ENCODE results near the gene UGT1A7.
"Not testable (repeated sequence)": the region's sequence is repeated elsewhere in the genome, so short reads cannot be mapped to it uniquely, and the experiment has no call there.

The UGT1A7 gene

DNA sequence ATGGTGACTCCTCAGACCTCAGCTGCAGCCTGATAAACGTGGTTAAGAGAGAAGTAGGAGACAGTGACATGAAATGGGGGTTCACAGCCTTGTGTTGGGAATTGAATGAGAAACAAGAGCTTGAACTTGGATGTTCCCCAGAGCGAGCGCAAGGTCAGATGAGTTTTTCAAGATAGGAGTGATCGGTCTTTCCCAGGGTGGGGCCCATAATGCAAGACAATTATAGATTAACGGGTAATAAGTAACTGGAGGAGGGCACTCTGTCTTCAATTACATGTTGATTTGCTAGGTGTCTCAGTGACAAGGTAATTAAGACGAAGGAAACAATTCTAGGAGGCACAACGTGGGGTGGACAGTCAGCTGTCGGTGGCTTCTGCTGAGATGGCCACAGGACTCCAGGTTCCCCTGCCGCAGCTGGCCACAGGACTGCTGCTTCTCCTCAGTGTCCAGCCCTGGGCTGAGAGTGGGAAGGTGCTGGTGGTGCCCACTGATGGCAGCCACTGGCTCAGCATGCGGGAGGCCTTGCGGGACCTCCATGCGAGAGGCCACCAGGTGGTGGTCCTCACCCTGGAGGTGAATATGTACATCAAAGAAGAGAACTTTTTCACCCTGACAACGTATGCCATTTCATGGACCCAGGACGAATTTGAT is 31.0 kb downstream of the UGT1A7 start, which contains the start of gene UGT1A5:
UGT1A5 (plus strand) TSS at position 297 of the 651 bp plus-strand sequence; CDS start at position 382, 85 bp downstream.
- DNase-seq (ENCODE audit: low read depth in 1 of 2, low spot score in 1 of 2), result no peak

DNA sequence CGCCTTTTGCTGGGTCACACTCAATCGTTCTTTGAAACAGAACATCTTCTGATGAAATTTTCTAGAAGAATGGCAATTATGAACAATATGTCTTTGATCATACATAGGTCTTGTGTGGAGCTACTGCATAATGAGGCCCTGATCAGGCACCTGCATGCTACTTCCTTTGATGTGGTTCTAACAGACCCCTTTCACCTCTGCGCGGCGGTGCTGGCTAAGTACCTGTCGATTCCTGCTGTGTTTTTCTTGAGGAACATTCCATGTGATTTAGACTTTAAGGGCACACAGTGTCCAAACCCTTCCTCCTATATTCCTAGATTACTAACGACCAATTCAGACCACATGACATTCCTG is 31.5 kb downstream of the UGT1A7 start:
- DNase-seq (ENCODE audit: low read depth in 1 of 2, low spot score in 1 of 2), result no peak

DNA sequence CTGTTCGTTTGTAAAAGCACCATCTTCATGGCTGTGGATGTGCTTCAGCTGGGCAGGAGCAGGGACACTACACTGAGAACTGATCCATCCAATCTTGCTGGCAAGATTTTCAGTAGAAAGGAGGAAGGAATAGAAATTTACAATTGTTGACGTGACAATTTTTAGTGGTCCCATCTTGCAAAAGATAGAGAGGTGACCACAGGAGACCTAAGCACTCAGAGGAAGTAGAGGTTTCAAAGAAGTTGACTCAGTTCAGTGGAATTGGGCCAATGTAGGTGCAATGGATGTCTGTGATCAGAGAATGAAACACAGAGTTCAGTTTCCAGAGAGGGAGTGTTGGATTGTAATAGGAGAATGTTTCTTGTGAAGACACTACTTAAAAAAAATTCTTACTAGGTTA is 32.4 kb downstream of the UGT1A7 start:
- DNase-seq (ENCODE audit: low read depth in 1 of 2, low spot score in 1 of 2), result no peak

DNA sequence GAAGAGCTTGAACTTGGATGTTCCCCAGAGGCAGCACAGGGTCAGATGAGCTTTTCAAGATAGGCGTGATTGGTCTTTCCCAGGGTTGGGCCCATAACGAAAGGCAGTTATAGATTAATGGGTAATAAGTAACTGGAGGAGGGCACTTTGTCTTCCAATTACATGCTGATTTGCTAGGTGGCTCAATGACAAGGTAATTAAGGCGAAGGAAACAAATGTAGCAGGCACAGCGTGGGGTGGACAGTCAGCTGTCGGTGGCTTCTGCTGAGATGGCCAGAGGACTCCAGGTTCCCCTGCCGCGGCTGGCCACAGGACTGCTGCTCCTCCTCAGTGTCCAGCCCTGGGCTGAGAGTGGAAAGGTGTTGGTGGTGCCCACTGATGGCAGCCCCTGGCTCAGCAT is 36.9 kb downstream of the UGT1A7 start, which contains the start of gene UGT1A4:
UGT1A4 (plus strand) TSS at position 185 of the 400 bp plus-strand sequence; CDS start at position 270, 85 bp downstream.
- no peak for DNase-seq (ENCODE audit: low read depth in 1 of 2, low spot score in 1 of 2)

DNA sequence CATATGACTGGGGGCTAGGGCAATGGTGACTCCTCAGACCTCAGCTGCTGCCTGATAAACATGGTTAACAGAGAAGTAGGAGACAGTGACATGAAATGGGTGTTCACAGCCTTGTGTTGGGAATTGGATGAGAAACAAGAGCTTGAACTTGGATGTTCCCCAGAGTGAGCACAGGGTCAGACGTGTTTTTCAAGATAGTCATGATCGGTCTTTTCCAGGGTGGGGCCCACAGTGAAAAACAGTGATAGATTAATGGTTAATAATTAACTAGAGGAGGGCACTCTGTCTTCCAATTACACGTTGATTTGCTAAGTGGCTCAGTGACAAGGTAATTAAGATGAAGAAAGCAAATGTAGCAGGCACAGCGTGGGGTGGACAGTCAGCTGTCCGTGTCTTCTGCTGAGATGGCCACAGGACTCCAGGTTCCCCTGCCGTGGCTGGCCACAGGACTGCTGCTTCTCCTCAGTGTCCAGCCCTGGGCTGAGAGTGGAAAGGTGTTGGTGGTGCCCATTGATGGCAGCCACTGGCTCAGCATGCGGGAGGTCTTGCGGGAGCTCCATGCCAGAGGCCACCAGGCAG is 47.1 kb downstream of the UGT1A7 start, which contains the start of gene UGT1A3:
UGT1A3 (plus strand) TSS at position 320 of the 579 bp plus-strand sequence; CDS start at position 405, 85 bp downstream.
- DNase-seq (ENCODE audit: low read depth in 1 of 2, low spot score in 1 of 2), result no peak

DNA sequence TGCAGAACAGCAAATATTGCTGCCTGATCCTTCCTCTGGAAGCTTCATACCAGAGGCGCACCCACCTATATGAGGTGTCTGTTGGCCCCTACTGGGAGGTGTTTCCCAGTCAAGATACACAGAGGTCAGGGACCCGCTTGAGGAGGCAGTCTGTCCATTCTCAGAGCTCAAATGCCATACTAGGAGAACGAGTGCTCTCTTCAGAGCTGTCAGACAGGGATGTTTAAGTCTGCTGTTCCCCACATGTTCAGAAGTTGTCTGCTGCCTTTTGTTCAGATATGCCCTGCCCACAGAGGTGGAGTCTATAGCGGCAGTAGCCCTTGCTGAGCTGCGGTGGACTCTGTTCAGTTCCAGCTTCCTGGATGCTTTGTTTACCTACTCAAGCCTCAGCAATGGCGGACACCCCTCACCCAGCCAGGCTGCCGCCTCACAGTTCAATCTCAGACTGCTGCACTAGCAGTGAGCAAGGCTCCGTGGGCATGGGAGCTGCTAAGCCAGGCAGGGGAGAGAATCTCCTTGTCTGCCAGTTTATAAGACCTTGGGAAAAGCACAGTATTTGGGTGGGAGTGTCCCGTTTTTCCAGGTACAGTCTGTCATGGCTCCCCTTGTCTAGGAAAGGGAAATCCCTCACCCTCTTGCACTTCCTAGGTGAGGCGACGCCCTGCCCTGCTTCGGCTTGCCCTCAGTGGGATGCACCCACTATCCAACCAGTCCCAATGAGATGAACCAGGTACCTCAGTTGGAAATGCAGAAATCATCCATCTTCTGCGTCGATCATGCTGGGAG is 55.4 kb downstream of the UGT1A7 start:
- not testable (repeated sequence) for DNase-seq (ENCODE audit: low read depth in 1 of 2, low spot score in 1 of 2)

DNA sequence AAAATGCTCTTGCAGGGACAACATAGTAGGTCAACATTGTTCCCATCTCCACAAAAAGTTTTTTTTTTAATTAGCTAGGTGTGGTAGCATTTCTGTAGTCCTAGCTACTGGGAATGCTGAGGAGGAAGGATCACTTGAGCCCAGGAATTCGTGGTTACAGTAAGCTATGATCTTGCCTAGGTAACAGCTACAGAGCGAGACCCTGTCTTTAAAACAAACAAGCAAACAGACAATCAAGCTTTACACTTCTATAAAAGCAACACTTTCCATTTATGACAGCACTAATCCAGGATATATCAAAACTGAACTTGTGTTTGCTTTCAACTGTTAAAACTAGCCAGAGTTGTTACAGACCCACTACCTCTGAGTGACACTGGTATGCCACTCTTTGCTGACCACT is 59.2 kb downstream of the UGT1A7 start:
- DNase-seq (ENCODE audit: low read depth in 1 of 2, low spot score in 1 of 2), result no peak

DNA sequence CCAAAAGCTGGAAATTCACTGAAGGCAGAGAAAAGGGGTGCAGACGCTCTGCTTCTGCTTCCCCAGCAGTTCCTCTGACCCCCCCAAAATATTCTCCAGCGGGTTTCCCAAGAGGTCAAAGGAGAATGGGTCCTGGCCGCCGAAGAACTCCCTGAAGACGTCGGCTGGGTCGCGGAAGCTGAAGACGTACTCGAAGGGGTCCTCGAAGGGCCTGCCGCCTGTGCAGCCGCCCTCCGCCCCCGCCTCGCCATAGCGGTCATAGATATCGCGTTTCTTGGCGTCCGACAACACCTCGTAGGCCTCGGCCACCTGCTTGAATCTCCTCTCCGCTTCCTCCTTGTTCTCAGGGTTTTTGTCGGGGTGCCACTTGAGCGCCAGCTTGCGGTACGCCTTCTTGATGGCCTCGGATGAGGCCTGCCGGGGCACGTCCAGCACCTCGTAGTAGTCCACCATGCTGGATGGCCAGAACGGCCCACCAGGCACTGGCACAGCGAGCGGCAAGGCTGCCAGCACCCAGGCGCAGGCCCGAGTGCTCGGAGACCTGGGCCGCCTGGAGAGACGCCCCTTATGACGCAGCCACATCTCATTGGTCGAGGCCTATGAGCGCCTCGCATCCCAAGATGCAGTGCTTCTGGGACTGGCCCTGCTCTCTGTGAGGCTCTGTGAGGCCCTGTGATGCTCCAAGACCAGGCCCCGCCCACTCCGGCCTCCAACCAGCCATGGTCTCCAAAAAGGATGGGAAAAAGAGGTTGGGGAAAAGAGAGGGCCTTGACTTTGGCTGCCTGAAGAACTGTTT is 62.0 kb downstream of the UGT1A7 start:
- DNase-seq (ENCODE audit: low read depth in 1 of 2, low spot score in 1 of 2), result no peak

DNA sequence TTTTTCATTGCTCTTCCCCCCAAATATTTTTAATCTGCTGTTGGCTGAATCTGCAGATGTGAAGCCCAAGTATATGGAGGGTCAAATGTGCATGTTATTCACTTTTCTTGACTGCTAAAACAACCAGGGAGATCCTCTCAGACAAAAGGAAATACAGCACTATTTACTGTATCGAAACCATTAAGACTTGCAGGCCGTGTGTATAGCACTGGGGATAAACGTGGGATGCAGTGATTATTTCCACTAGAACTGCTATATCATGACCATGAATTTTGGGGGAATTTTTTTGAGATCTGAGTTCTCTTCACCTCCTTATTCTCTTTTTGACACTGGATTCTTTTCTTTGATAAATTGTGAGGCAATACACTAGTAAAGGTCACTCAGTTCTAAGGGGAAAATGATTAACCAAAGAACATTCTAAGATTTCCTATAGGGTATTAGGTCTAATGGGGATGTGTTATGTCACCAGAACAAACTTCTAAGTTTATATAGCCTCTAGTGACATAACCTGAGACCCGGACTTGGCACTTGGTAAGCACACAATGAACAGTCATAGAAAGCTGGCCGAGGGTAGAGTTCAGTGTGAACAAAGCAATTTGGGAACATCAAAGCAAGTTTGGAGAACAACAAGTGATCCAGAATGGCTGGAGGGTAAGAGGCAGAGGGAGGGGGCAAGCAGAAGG is 63.5 kb downstream of the UGT1A7 start:
- DNase-seq (ENCODE audit: low read depth in 1 of 2, low spot score in 1 of 2), result no peak

DNA sequence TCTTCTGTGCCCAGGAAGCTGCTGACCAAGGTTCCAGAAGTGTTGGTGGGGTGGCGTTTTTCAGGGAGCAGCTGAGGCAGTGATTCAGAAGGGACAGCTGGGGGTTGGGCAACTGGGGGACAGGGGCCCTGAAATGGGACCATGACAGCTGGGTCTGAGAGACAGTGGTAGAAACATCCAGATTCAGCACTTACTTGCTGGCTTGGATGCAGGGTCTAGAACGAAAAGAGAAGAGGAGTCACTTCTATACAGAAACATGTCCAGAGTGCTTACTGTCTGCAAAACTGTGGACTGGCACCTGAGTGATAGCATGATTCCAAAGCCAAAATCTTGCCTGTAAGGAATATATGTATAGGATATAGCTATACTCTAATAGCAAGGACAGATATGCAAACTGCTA is 64.1 kb downstream of the UGT1A7 start:
- DNase-seq (ENCODE audit: low read depth in 1 of 2, low spot score in 1 of 2), result not testable (repeated sequence)

DNA sequence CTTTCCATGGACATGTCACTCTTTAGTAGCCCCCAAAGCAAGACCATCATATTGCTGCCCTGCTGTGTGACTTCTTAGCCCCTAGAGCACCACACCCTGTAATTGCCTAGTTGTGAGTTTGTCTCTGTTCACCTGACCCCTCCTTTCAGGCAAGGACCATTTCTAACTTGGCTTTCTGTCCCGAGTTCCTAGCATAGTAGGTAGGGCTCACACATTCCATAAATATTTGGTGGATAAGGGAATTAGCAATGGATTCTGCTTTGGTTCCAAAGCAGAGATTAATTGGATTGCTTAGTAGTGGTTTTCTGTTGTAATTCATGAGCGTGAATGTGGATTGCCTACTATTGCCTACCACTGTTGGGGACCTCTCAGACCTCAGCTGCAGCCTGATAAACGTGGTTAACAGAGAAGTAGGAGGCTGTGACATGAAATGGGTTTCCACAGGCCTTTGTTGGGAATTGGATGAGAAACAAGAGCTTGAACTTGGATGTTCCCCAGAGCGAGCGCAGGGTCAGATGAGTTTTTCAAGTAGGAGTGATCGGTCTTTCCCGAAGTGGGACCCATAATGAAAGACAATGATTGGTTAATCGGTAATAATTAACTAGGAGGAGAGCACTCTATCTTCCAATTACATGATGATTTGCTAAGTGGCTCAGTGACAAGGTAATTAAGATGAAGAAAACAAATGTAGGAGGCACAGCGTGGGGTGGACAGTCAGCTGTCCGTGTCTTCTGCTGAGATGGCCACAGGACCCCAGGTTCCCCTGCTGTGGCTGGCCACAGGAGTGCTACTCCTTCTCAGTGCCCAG is 65.0 kb downstream of the UGT1A7 start:
- no peak for DNase-seq (ENCODE audit: low read depth in 1 of 2, low spot score in 1 of 2)

DNA sequence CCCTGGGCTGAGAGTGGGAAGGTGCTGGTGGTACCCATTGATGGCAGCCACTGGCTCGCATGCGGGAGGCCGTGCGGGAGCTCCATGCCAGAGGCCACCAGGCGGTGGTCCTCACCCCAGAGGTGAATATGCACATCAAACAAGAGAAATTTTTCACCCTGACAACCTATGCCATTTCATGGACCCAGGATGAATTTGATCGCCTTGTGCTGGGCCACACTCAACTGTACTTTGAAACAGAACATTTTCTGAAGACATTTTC is 65.5 kb downstream of the UGT1A7 start:
- no peak for DNase-seq (ENCODE audit: low read depth in 1 of 2, low spot score in 1 of 2)

DNA sequence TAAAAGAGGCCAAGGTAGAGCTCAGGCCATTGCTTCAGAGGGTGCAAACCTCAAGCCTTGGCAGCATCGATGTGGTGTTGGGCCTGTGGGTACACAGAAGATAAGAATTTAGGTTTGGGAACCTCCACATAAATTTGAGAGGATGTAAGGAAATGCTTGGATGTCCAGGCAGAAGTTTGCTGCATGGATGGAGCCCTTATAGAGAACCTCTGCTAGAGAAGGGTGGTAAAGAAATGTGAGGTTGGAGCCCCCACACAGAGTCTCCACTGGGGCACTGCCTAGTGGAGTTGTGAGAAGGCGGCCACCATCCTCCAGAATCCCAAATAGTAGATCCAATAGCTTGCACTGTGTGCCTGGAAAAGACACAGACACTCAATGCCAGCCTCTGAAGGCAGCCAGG is 69.0 kb downstream of the UGT1A7 start:
- DNase-seq (ENCODE audit: low read depth in 1 of 2, low spot score in 1 of 2), result not testable (repeated sequence)

DNA sequence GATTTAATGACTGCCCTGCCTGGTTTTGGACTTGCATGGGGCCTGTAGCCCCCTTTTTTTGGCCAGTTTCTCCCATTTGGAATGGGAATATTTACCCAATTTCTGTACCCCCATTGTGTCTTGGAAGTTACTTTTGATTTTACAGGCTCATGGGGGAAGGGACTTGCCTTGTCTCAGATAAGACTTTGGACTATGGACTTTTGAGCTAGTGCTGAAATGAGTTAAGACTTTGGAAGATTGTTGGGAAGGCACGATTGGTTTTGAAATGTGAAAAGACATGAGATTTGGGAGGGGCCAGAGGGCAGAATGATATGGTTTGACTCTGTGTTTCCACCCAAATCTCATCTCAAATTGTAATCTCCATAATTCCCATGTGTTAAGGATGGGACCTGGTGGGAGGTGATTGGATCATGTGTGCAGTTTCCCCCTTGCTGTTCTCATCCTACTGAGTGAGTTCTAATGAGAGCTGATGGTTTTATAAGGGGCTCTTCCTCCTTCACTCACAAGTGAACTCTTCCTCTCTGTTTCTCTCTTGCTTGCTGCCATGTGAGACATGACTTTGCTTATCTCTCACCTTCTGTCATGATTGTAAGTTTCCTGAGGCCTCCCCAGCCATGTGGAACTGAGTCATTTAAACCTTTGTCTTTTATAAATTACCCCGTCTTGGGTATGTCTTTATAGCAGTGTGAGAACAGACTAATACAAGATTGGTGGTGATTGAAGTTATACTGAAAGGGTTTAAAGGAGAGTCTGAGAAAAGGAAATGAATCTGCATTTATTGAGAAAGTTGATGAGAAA is 69.7 kb downstream of the UGT1A7 start:
- DNase-seq (ENCODE audit: low read depth in 1 of 2, low spot score in 1 of 2), result not testable (repeated sequence)

DNA sequence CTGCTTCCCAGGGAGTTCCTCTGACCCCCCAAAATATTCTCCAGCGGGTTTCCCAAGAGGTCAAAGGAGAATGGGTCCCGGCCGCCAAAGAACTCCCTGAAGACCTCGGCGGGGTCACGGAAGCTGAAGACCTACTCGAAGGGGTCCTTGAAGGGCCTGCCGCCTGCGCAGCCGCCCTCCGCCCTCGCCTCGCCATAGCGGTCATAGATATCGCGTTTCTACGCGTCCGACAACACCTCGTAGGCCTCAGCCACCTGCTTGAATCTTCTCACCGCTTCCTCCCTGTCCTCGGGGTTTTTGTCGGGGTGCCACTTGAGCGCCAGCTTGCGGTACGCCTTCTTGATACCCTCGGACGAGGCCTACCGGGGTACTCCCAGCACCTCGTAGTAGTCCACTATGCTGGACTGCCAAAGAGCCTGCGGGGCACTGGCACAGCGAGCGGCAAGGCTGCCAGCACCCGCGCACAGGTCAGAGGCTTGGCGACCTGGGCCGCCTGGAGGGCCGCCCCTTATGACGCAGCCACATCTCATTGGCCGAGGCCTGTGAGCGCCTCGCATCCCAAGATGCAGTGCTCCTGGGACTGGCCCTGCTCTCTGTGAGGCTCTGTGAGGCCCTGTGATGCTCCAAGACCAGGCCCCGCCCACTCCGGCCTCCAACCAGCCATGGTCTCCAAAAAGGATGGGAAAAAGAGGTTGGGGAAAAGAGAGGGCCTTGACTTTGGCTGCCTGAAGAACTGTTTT is 73.3 kb downstream of the UGT1A7 start:
- no peak for DNase-seq (ENCODE audit: low read depth in 1 of 2, low spot score in 1 of 2)

DNA sequence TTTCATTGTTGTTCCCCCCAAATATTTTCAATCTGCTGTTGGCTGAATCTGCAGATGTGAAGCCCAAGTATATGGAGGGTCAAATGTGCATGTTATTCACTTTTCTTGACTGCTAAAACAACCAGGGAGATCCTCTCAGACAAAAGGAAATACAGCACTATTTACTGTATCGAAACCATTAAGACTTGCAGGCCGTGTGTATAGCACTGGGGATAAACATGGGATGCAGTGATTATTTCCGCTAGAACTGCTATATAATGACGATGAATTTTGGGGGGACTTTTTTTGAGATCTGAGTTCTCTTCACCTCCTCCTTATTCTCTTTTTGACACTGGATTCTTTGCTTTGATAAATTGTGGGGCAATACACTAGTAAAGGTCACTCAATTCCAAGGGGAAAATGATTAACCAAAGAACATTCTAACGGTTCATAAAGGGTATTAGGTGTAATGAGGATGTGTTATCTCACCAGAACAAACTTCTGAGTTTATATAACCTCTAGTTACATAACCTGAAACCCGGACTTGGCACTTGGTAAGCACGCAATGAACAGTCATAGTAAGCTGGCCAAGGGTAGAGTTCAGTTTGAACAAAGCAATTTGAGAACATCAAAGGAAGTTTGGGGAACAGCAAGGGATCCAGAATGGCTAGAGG is 74.9 kb downstream of the UGT1A7 start:
- DNase-seq (ENCODE audit: low read depth in 1 of 2, low spot score in 1 of 2), result no peak

DNA sequence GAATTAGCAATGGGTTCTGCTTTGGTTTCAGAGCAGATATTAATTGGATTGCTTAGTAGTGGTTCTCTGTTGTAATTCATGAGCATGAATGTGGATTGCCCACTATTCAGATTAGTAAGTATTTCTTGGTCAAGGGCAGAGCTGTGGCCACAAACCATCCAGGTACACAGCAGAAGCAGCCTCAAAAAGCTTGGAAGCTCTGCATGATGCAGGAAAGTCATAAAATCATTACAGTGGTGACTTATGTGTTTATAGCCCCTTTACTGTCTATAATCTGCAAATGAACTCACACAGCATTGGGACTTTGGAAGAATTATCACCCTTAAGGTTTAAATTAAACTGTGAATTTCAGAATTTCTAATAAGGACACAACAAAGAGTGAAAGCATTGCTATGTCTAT is 76.4 kb downstream of the UGT1A7 start:
- DNase-seq (ENCODE audit: low read depth in 1 of 2, low spot score in 1 of 2), result no peak

DNA sequence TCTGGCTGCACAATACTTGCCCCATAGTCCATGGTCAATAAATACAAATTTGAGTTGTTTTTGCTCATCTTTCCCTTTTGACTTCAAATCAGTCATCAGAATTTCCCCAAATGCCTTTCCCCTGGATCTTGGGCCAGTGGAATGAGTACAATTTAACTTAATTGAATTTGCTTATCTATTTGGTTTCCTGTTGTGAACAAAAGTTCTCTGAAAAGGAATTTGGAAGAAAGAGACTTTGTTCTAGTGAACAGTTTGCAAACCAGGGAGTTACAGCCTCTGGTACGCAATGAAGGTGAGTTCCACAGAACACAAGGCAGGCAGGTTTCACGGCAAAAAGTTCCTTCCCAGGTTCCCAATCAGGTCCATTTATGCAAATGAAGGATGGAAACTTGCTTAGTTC is 77.1 kb downstream of the UGT1A7 start:
- no peak for DNase-seq (ENCODE audit: low read depth in 1 of 2, low spot score in 1 of 2)
